RWPE2 (cell line): Measurements from ENCODE around the gene CLIC5.
A peak's percentile ranks its signal among the peaks of the same experiment; 100 is the strongest.

ENCODE experiments used
- ATAC-seq: fragments of 200-7000 bp; cut with Tn5 transposase; 3 replicates; pipeline ENCODE4 v1.9.1; 2021; ENCODE audit warnings: low read depth
- DNase-seq: peaks from one replicate; pipeline ENCODE4 v3.0.0-alpha.2; 2020; ENCODE audit warnings: low spot score
- H3K27ac ChIP-seq: fragments of 450-650 bp; 2 replicates; pipeline ENCODE4 v1.5.1; 2017; ENCODE audit warnings: mild to moderate bottlenecking; ENCODE audit not compliant: poor library complexity, severe bottlenecking
- H3K27me3 ChIP-seq: fragments of 250-450 bp; sonication (Bioruptor Pico); 2 replicates; pipeline ENCODE4 v1.5.1; 2021; ENCODE audit warnings: mild to moderate bottlenecking, moderate library complexity; ENCODE audit not compliant: insufficient read depth, poor library complexity, severe bottlenecking
- H3K36me3 ChIP-seq: fragments of 250-450 bp; sonication (Bioruptor Pico); 2 replicates; pipeline ENCODE4 v1.5.1; 2020; ENCODE audit warnings: low read depth, mild to moderate bottlenecking, moderate library complexity
- H3K4me1 ChIP-seq: fragments of 250-450 bp; sonication (Bioruptor Pico); 2 replicates; pipeline ENCODE4 v1.5.1; 2021; ENCODE audit warnings: mild to moderate bottlenecking, moderate library complexity; ENCODE audit not compliant: insufficient read depth, poor library complexity, severe bottlenecking
- H3K4me3 ChIP-seq: fragments of 250-450 bp; sonication (Bioruptor Pico); 2 replicates; pipeline ENCODE4 v1.5.1; 2021; ENCODE audit warnings: mild to moderate bottlenecking, moderate library complexity; ENCODE audit not compliant: severe bottlenecking
- H3K9me3 ChIP-seq: fragments of 250-450 bp; sonication (Bioruptor Pico); 2 replicates; pipeline ENCODE4 v1.5.1; 2021; ENCODE audit warnings: mild to moderate bottlenecking, moderate library complexity; ENCODE audit not compliant: severe bottlenecking
- CTCF ChIP-seq: fragments of 450-650 bp; IDR thresholded peaks from one replicate; pipeline ENCODE4 v1.5.1; 2017; ENCODE audit warnings: mild to moderate bottlenecking, moderate library complexity; ENCODE audit not compliant: poor library complexity, severe bottlenecking

The CLIC5 gene

GRCh38 chr6:46024124-46024769, 8.6 kb upstream of the CLIC5 start:
- Histone ChIP-seq H3K4me1 (no peaks in the 10 kb centered on the region), H3K4me3 (no peak overlapping the region), H3K36me3 (no peaks in the 10 kb centered on the region), H3K27me3 (no peaks in the 10 kb centered on the region), H3K9me3 (no peaks in the 10 kb centered on the region), H3K27ac (no peak overlapping the region)
- no peak for TF ChIP-seq CTCF
- DNase-seq (no peak), ATAC-seq (no peak)

GRCh38 chr6:46023216-46023915, 7.7 kb upstream of the CLIC5 start:
- H3K27ac ChIP-seq = no peak overlapping the region
- peaks cover 3% of the 10 kb centered on the region for H3K27me3 ChIP-seq
- ATAC-seq = no peak
- H3K4me3 ChIP-seq = no peak overlapping the region
- no peak for TF ChIP-seq CTCF
- no peaks in the 10 kb centered on the region for H3K4me1 ChIP-seq
- H3K36me3 ChIP-seq = no peaks in the 10 kb centered on the region
- DNase-seq = no peak
- H3K9me3 ChIP-seq = no peaks in the 10 kb centered on the region

- peaks cover under 1% of the 10 kb centered on the region for H3K9me3 ChIP-seq
- H3K27me3 ChIP-seq = peaks cover 14% of the 10 kb centered on the region
- no peak overlapping the region for H3K4me3 ChIP-seq
- ATAC-seq (peak; percentile 17; the same call in 2 of the 3 replicates), DNase-seq (no peak)
- no peaks in the 10 kb centered on the region for H3K36me3 ChIP-seq
- no peak overlapping the region for H3K27ac ChIP-seq
- H3K4me1 ChIP-seq = no peaks in the 10 kb centered on the region
- no peak for TF ChIP-seq CTCF
These were observed 6.7 kb upstream of the CLIC5 start for GRCh38 chr6:46022106-46022948.

- no peak for TF ChIP-seq CTCF
- ATAC-seq = no peak
- Histone ChIP-seq H3K4me3 (no peak overlapping the region), H3K4me1 (no peaks in the 10 kb centered on the region), H3K27ac (no peak overlapping the region), H3K36me3 (no peaks in the 10 kb centered on the region), H3K9me3 (peaks cover 6% of the 10 kb centered on the region), H3K27me3 (peaks cover 52% of the 10 kb centered on the region)
- no peak for DNase-seq
These were observed 2.1 kb upstream of the CLIC5 start for GRCh38 chr6:46017726-46018125.
